NCI-H2196 (cell line): ENCODE measurements around the gene SLX9.
"Not testable (repeated sequence)": the region's sequence is repeated elsewhere in the genome, so short reads cannot be mapped to it uniquely, and the experiment has no call there.

ENCODE experiments used
- DNase-seq: peaks from one replicate; lab custom pipeline; 2025; ENCODE audit not compliant: unreplicated experiment; lab: John Stamatoyannopoulos, UW

SLX9 gene

DNA sequence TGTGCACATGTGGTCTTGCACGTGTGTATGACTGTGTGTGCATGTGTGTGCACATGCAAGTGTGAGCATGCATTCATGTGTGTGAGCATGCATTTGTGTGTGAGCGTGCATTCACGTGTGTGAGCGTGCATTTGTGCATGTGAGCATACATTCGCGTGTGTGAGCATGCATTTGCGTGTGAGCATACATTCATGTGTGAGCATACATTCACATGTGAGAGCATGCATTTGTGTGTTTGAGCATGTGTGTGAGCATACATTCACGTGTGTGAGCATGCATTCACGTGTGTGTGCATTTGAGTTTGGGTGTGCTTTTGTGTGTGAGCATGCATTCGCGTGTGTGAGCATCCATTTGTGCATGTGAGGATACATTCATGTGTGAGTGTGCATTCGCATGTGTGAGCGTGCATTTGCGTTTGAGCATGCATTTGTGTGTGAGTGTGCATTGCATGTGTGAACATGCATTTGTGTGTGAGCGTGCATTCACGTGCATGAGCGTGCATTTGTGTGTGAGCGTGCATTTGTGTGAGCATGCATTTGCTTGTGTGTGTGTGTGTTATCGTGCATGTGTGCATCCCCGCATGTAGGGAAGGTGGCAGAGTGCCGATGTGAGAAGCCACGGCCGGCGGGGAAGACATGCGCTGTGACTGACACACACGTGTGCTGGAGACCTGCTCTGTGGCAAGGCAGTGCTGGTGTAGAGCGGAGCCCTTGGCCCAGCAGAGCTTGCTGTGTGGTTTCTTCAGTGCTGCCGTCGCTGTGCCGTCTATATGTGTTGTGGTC is 37.4 kb upstream of the SLX9 start:
- DNase-seq = no peak

DNA sequence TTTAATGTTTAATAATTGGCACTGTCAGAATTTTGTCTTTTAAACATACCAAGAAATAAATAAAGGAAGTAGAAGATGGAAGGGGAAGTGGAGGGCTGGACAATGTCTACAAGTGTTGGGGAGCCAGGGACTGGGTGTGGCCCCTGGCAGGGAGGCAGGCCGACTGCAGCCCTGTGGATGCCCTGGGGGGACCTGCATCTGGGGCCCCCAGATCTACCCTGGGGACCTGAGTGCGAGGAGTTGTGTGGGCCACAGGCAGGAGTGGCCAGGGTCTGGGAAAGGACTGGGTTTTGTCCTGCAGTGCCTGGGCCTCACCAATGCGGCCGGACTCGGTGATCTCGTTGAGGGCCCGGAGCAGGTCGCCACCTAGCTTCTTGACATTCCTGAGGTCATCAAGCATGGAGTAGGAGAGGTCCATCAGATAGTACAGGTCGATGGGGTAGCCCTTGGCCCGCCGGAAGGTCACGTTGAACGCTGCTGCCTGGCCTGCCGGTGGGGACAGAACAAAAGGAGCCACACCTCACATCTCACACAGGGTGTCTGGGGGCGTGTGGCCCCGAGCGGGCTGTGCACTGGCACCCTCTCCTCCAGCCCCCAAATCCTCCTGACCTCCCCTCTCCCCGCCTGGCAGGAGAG is 36.7 kb upstream of the SLX9 start:
- DNase-seq = no peak

- DNase-seq = no peak
Measured at GRCh38 chr21:44903689-44904088, 36.1 kb upstream of the SLX9 start.

GRCh38 chr21:44904141-44904923 is 35.5 kb upstream of the SLX9 start:
- no peak for DNase-seq

GRCh38 chr21:44905016-44905727 is 34.7 kb upstream of the SLX9 start:
- no peak for DNase-seq

GRCh38 chr21:44905728-44906090 is 34.1 kb upstream of the SLX9 start:
- no peak for DNase-seq

GRCh38 chr21:44907225-44907965 is 32.4 kb upstream of the SLX9 start:
- DNase-seq = no peak

- DNase-seq = no peak
Measured at GRCh38 chr21:44907966-44908895, 31.6 kb upstream of the SLX9 start.

DNA sequence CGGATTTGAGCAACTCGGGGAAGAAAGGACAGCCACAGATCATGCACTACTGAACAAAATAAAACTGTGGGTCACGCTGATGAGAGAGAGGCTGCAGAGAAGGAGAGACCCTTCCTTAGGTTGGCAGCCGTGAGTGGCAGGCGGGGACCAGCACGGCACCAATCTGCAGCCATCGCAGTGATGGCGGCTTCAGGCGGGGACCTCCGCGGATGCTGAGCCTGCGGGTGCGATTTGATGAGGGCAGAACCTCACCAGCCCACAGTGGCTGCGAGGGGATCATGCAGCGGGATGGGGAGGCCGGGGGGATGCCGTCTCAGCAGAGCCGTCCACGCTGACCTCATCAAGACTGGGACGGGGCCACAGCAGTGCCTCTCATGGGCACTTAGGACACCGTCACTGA is 30.9 kb upstream of the SLX9 start:
- no peak for DNase-seq

DNA sequence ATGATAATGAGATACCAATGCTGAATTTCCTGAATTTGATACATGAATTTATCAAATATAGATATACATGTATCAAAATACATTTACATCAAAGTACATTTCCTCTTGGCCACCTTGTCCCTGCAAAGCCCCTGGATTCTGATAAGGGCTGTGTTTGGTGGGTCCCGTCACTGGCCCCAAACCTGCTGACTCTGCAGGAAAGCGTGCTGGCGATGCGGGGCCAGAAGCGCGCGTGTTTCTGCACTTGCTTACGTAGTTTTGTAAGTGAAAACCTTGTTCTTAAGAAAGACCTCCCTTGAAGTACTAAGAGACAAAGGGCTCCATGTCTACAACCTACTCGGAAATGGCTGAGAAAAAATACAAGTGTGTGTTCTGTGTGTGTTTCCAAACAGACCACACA is 30.1 kb upstream of the SLX9 start:
- DNase-seq = no peak

DNA sequence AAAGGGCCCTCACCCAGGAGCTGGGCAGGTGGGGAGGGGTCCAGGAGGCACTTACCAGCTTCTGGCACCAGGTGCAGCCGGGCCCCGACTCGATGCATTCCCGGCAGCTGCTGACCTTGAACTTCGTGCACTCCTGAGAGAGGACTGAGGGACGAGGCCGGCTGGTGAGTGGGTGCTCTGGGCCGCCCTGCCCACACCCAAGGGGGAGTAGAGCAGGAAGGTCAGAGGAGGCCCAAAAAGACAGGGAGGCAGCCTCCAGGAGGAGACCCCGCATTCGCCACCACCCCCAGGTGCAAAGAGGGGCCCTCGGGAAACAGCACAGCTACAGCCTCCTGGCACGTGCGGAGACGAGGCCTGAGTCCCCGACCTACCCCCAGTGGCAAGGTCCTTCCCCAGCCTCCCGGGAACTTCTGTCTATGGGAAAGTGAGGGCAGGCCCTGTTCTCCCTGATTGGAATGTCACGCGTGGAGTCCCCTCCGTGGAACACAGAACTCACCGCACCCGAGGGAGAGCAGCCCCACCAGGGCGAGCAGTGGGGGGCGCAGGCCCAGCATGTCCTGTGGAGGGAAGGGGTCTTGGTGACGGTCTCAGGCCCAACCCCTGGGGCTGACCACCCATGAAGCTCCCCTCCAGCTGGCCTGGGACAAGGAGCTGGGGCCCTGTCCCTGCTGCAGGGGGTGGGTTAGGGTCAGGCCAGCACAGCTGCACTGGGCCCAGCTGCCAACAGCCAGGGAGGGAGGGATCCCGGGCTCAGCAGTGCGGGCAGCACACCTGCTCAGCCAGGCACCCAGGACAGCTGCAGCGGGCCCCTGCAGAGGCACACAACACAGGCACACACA is 29.4 kb upstream of the SLX9 start:
- DNase-seq = peak; percentile 23

DNA sequence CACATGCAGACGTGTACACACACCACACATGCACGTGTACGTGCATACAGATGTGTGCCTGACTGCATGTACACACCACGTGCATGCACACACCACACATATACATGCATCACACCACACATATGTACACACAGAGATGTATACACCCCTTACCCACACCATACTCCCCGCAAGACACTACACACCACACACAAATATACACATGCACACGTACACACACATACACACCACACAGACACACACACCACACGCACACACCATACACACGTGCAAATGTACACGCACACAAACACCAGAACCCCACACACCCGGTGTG is 28.8 kb upstream of the SLX9 start:
- DNase-seq = no peak

- DNase-seq = peak; percentile 81
Measured at GRCh38 chr21:44911384-44912157, 28.3 kb upstream of the SLX9 start.

GRCh38 chr21:44912158-44912473 is 27.7 kb upstream of the SLX9 start:
- DNase-seq = no peak

DNA sequence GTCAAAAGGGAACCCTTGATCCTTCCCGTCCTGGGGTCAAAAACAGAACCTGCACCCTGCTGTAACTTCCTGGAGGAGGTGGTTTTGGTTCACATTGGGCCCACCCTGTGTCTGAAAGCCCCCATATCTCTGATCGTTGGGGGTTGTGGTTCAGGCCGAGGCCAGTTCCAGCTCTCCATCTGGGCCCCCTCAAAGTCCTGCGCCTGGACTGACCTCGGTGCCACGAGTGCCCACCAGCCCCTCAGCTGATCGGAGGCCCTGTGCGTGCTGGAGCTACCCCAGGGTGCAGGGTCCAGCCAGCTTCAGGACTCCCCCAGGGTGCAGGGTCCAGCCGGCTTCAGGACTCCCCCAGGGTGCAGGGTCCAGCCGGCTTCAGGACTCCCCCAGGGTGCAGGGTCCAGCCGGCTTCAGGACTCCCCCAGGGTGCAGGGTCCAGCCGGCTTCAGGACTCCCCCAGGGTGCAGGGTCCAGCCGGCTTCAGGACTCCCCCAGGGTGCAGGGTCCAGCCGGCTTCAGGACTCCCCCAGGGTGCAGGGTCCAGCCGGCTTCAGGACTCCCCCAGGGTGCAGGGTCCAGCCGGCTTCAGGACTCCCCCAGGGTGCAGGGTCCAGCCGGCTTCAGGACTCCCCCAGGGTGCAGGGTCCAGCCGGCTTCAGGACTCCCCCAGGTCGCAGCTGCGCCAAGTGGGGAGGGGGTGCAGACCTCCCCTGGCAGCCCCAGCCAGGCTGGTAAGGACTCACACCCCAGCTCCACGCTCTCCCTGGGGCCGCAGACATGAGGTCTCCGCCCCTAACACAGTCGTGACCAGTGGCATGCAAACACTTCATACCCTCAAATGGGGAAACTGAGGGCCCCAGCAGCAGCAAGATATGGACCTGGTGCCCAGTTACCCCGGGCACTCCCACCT is 27.1 kb upstream of the SLX9 start:
- not testable (repeated sequence) for DNase-seq

- DNase-seq = no peak
Measured at GRCh38 chr21:44913425-44914175, 26.2 kb upstream of the SLX9 start.
